D721Med (cell line): Measurements from ENCODE around the gene C1orf35.
A peak's percentile ranks its signal among the peaks of the same experiment; 100 is the strongest.

ENCODE experiments used
- DNase-seq: peaks from one replicate; pipeline ENCODE4 v3.0.0; 2011; ENCODE audit warnings: low spot score; ENCODE audit not compliant: insufficient read length
- FAIRE-seq: peaks from 2 replicates; lab custom pipeline; 2011; peaks lifted over from hg19 to GRCh38; lab: Jason Lieb, UNC
- TF ChIP-seq, protein P1 (sequence below): IDR thresholded peaks from 2 replicates; pipeline ENCODE4 v1.5.1; 2012; ENCODE audit warnings: mild to moderate bottlenecking, control low read depth; ENCODE audit not compliant: insufficient read depth; ENCODE audit errors: missing control alignments

Gene C1orf35

GRCh38 chr1:228105270-228105995 is 2.3 kb upstream of the C1orf35 start:
- no peak for FAIRE-seq
- TF ChIP-seq, protein P1, sequence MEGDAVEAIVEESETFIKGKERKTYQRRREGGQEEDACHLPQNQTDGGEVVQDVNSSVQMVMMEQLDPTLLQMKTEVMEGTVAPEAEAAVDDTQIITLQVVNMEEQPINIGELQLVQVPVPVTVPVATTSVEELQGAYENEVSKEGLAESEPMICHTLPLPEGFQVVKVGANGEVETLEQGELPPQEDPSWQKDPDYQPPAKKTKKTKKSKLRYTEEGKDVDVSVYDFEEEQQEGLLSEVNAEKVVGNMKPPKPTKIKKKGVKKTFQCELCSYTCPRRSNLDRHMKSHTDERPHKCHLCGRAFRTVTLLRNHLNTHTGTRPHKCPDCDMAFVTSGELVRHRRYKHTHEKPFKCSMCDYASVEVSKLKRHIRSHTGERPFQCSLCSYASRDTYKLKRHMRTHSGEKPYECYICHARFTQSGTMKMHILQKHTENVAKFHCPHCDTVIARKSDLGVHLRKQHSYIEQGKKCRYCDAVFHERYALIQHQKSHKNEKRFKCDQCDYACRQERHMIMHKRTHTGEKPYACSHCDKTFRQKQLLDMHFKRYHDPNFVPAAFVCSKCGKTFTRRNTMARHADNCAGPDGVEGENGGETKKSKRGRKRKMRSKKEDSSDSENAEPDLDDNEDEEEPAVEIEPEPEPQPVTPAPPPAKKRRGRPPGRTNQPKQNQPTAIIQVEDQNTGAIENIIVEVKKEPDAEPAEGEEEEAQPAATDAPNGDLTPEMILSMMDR = no peak
- no peak for DNase-seq

GRCh38 chr1:228104526-228105269 is 1.6 kb upstream of the C1orf35 start:
- peak; percentile 18 for DNase-seq
- no peak for FAIRE-seq
- TF ChIP-seq, protein P1 = no peak

GRCh38 chr1:228101994-228102790 is 933 bp downstream of the C1orf35 start:
- DNase-seq = peak; percentile 59
- no peak for FAIRE-seq
- TF ChIP-seq, protein P1 = peak; percentile 9

DNA sequence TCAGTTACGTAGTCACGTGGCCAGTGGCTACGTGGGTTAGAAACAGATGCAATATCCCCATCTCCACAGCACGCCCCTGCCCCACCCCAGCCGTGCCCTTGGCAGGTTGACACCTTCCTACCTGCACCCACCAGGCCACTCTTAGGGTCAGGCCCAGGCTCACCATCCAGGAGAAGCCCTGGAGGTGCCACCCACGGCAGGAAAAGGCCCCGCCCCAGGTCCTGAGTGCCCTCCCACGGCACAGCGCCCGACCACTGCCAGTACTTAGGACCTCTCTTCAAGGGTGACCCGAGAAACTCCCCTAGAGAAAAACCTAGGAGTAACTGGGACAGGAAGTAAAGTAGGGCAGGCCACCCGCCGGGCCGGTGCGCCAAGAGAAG is 1.5 kb downstream of the C1orf35 start:
- FAIRE-seq (no peak), DNase-seq (peak; percentile 38)
- TF ChIP-seq, protein P1 = no peak

- FAIRE-seq (no peak), DNase-seq (peak; percentile 21)
- TF ChIP-seq, protein P1 = no peak
These were observed 2.1 kb downstream of the C1orf35 start for GRCh38 chr1:228100822-228101613.

GRCh38 chr1:228099331-228099732 is 3.8 kb downstream of the C1orf35 start:
- DNase-seq = peak; percentile 13
- TF ChIP-seq, protein P1 = no peak
- FAIRE-seq = no peak
